Neural progenitor cell (in vitro differentiated cells): Measurements from ENCODE around the gene COMMD10. TPM values are rescaled to one million over a fixed set of nuclear protein-coding genes. Genes with fewer than 3 reads are reported as not detected.

Source experiments
- DNase-seq: peaks from one replicate; pipeline ENCODE4 v3.0.0-alpha.2; 2016; ENCODE audit warnings: low spot score
- H2AFZ ChIP-seq: fragments of 200-600 bp; sonication (generic); replicated peaks from 2 replicates; pipeline ENCODE4 v1.6.1; 2016; ENCODE audit warnings: antibody characterized with exemption
- H3F3A ChIP-seq: fragments of 200-600 bp; sonication (generic); 2 replicates; pipeline ENCODE4 v1.6.1; 2016; ENCODE audit warnings: antibody characterized with exemption, low read depth
- H3K27ac ChIP-seq: fragments of 200-600 bp; sonication (generic); 2 replicates; pipeline ENCODE4 v1.5.1; 2016; ENCODE audit warnings: mild to moderate bottlenecking
- H3K27me3 ChIP-seq: fragments of 200-600 bp; sonication (generic); 2 replicates; pipeline ENCODE4 v1.6.1; 2016; ENCODE audit warnings: mild to moderate bottlenecking, moderate library complexity
- H3K36me3 ChIP-seq: fragments of 200-600 bp; sonication (generic); 2 replicates; pipeline ENCODE4 v1.5.1; 2016
- H3K4me1 ChIP-seq: fragments of 200-600 bp; sonication (generic); 2 replicates; pipeline ENCODE4 v1.6.1; 2016; ENCODE audit warnings: mixed run types
- H3K4me2 ChIP-seq: fragments of 200-600 bp; sonication (generic); 2 replicates; pipeline ENCODE4 v1.6.1; 2016
- H3K4me3 ChIP-seq: fragments of 200-600 bp; sonication (generic); 2 replicates; pipeline ENCODE4 v1.5.1; 2016
- H3K79me2 ChIP-seq: fragments of 200-600 bp; sonication (generic); 2 replicates; pipeline ENCODE4 v1.6.1; 2016; ENCODE audit warnings: low read depth
- H3K9ac ChIP-seq: fragments of 200-600 bp; sonication (generic); 2 replicates; pipeline ENCODE4 v1.6.1; 2016
- H3K9me3 ChIP-seq: fragments of 200-600 bp; sonication (generic); 2 replicates; pipeline ENCODE4 v1.5.1; 2016; ENCODE audit warnings: low read depth
- H4K20me1 ChIP-seq: fragments of 200-600 bp; sonication (generic); 2 replicates; pipeline ENCODE4 v1.6.1; 2016; ENCODE audit warnings: low read depth
- H3K27ac Mint-ChIP-seq: 3 replicates; pipeline ENCODE4 v1.8.0; 2021; ENCODE audit warnings: mixed read lengths
- H3K27me3 Mint-ChIP-seq: 2 replicates; pipeline ENCODE4 v1.8.0; 2022; ENCODE audit warnings: low read depth, mild to moderate bottlenecking, inconsistent platforms, moderate library complexity, mixed read lengths; ENCODE audit not compliant: insufficient read depth
- H3K36me3 Mint-ChIP-seq: 3 replicates; pipeline ENCODE4 v1.8.0; 2021; ENCODE audit warnings: mixed read lengths
- H3K4me1 Mint-ChIP-seq: 3 replicates; pipeline ENCODE4 v1.8.0; 2021; ENCODE audit warnings: mixed read lengths
- H3K4me3 Mint-ChIP-seq: 3 replicates; pipeline ENCODE4 v1.8.0; 2021; ENCODE audit warnings: mild to moderate bottlenecking, moderate library complexity, mixed read lengths
- H3K9me3 Mint-ChIP-seq: 3 replicates; pipeline ENCODE4 v1.8.0; 2020; ENCODE audit warnings: mixed read lengths
- EZH2 ChIP-seq: fragments of 200-600 bp; sonication (generic); IDR thresholded peaks from 2 replicates; pipeline ENCODE4 v1.6.1; 2017; ENCODE audit warnings: antibody characterized with exemption, mild to moderate bottlenecking, moderate library complexity
- EZH2phosphoT487 ChIP-seq: fragments of 200-600 bp; sonication (generic); IDR thresholded peaks from 2 replicates; pipeline ENCODE4 v1.6.1; 2017; ENCODE audit warnings: antibody characterized with exemption
- total RNA-seq: library from RNA; depleted of rRNA; stranded (reverse); fragments of >200 nt; gene quantifications from 2 replicates; pipeline ENCODE4 v1.2.3, GENCODE V29; 2015; ENCODE audit warnings: low replicate concordance
- TF ChIP-seq, protein P1 (sequence below): fragments of 200-600 bp; sonication (generic); IDR thresholded peaks from 2 replicates; pipeline ENCODE4 v1.5.1; 2017; ENCODE audit warnings: antibody characterized with exemption, mild to moderate bottlenecking

Gene COMMD10
- total RNA-seq, 1 donor from 2014 or later = 77.0 TPM

DNA sequence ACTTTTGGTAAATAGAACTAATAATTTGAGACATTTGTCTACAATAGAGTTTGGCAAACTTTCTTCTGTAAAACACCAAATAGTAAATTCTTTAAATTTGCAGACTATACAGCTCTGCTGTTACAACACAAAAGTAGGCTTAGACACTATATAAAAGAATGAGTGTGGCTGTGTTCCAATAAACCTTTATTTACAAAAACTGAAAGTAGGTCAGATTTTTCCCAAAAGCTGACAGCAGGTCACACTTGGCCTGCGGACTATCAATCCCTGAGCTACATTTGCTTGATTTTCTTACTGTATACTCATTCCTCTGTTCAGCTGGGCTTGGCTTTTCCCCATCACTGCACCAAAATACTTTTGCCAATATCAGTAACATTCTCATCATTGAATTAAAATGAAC, 189.4 kb downstream of the COMMD10 start:
- H3K27me3 Mint-ChIP-seq = no peaks in the 10 kb centered on the region
- TF ChIP-seq EZH2 = no peak
- TF ChIP-seq, protein P1, sequence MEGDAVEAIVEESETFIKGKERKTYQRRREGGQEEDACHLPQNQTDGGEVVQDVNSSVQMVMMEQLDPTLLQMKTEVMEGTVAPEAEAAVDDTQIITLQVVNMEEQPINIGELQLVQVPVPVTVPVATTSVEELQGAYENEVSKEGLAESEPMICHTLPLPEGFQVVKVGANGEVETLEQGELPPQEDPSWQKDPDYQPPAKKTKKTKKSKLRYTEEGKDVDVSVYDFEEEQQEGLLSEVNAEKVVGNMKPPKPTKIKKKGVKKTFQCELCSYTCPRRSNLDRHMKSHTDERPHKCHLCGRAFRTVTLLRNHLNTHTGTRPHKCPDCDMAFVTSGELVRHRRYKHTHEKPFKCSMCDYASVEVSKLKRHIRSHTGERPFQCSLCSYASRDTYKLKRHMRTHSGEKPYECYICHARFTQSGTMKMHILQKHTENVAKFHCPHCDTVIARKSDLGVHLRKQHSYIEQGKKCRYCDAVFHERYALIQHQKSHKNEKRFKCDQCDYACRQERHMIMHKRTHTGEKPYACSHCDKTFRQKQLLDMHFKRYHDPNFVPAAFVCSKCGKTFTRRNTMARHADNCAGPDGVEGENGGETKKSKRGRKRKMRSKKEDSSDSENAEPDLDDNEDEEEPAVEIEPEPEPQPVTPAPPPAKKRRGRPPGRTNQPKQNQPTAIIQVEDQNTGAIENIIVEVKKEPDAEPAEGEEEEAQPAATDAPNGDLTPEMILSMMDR = no peak
- TF ChIP-seq EZH2phosphoT487 = no peak
- Histone ChIP-seq H2AFZ (no peak overlapping the region), H3K27ac (no peak overlapping the region), H3K79me2 (no peaks in the 10 kb centered on the region), H3K4me3 (no peak overlapping the region), H3K9ac (no peak overlapping the region), H3F3A (no peaks in the 10 kb centered on the region), H3K36me3 (no peaks in the 10 kb centered on the region), H3K4me1 (no peaks in the 10 kb centered on the region), H3K9me3 (no peaks in the 10 kb centered on the region), H4K20me1 (no peaks in the 10 kb centered on the region), H3K27me3 (no peaks in the 10 kb centered on the region), H3K4me2 (no peak overlapping the region)
- H3K36me3 Mint-ChIP-seq = no peaks in the 10 kb centered on the region
- H3K4me1 Mint-ChIP-seq = no peaks in the 10 kb centered on the region
- H3K9me3 Mint-ChIP-seq = peaks cover 11% of the 10 kb centered on the region
- no peak for DNase-seq
- H3K27ac Mint-ChIP-seq = no peak overlapping the region
- no peak overlapping the region for H3K4me3 Mint-ChIP-seq

DNA sequence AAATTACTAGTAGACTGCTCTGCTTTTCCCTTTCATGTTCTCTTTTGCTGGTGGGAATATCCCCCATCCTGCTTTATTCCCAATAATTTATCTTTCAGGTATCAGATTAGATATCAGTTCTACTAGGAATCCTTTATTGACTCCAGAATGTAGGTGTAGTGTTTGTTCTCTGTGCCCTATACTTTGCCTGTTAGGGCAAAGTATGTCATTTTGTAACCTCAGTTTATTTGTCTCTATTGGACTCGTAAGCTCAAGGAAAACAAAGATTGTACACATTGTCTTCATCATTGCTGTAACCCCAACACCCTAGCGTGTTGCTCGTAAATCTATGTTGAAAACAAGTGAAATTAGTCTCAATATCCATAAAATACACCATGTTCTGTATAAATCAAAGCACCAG, 190.5 kb downstream of the COMMD10 start:
- no peak for DNase-seq
- Mint-ChIP-seq H3K4me3 (no peak overlapping the region), H3K4me1 (no peaks in the 10 kb centered on the region), H3K9me3 (peaks cover 11% of the 10 kb centered on the region), H3K27ac (no peak overlapping the region), H3K27me3 (no peaks in the 10 kb centered on the region), H3K36me3 (no peaks in the 10 kb centered on the region)
- Histone ChIP-seq H3K27me3 (no peaks in the 10 kb centered on the region), H3K4me3 (no peak overlapping the region), H3K27ac (no peak overlapping the region), H3K9me3 (no peaks in the 10 kb centered on the region), H3F3A (no peaks in the 10 kb centered on the region), H3K9ac (no peak overlapping the region), H3K36me3 (no peaks in the 10 kb centered on the region), H3K79me2 (no peaks in the 10 kb centered on the region), H2AFZ (no peak overlapping the region), H4K20me1 (no peaks in the 10 kb centered on the region), H3K4me1 (no peaks in the 10 kb centered on the region), H3K4me2 (no peak overlapping the region)
- TF ChIP-seq EZH2 (no peak), EZH2phosphoT487 (no peak)

DNA sequence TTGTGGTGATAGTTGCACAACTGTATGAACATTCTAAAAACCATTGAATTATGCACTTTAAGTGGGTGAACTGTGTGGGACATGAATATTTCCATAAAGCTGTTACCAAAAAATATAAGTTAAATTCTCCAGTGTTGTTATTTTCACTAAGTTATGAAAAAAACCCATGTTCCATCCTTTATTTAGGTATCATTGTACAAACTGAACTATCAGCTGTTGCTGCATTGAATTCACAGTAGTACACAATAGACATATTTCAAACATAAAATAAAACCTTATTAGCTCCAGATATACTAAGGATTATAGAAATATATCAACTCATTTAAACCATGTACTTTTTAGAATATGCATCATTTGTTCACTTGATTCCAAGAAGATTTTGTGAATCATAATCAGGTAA, 192.1 kb downstream of the COMMD10 start:
- Mint-ChIP-seq H3K27me3 (no peaks in the 10 kb centered on the region), H3K4me1 (no peaks in the 10 kb centered on the region), H3K4me3 (no peak overlapping the region), H3K27ac (no peak overlapping the region), H3K9me3 (peaks cover 11% of the 10 kb centered on the region), H3K36me3 (no peaks in the 10 kb centered on the region)
- Histone ChIP-seq H3K4me2 (no peak overlapping the region), H3K36me3 (no peaks in the 10 kb centered on the region), H3K79me2 (no peaks in the 10 kb centered on the region), H3K9ac (no peak overlapping the region), H2AFZ (no peak overlapping the region), H3K27ac (no peak overlapping the region), H4K20me1 (no peaks in the 10 kb centered on the region), H3K9me3 (no peaks in the 10 kb centered on the region), H3F3A (no peaks in the 10 kb centered on the region), H3K4me1 (no peaks in the 10 kb centered on the region), H3K27me3 (no peaks in the 10 kb centered on the region), H3K4me3 (no peak overlapping the region)
- TF ChIP-seq EZH2 (no peak), EZH2phosphoT487 (no peak)
- TF ChIP-seq, protein P1 = no peak
- no peak for DNase-seq

DNA sequence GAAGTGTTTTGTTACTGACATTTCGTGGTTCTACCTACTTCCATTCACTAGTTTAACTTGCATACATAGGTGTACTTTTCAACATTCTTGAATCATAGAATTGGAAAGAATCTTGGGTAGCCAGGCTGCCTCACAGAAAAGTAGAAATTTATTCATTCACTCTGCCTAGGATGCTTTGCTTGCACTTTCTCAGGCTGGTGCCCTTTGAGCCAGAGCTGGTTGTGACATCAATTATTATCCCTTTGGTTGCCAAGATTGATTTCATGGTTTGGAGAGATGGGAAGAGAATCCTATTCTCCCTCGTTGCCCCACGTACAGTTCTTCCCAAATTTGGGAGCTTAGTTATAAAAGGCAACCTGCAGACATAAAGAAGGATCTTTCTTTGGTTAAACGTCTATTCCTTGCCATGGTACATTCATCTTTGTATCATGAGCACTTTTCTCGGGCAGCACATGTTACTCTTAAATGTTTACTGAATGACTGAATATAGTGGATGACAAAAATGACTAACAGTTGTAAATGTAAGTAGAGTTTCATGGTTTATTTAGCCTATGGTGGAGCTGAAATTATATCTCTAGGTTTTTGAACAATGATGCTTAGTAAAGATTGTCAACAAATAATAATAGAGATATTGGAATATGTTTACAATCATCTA, 195.5 kb downstream of the COMMD10 start:
- no peaks in the 10 kb centered on the region for H3K27me3 ChIP-seq
- TF ChIP-seq, protein P1 = no peak
- TF ChIP-seq EZH2phosphoT487 (no peak), EZH2 (no peak)

More for the DNA sequence above, 195.5 kb downstream of the COMMD10 start:
- no peak overlapping the region for H3K27ac Mint-ChIP-seq
- Histone ChIP-seq H3K4me1 (peaks cover 7% of the 10 kb centered on the region), H2AFZ (no peak overlapping the region), H3K4me2 (no peak overlapping the region), H3K79me2 (no peaks in the 10 kb centered on the region), H3K4me3 (no peak overlapping the region), H3K36me3 (no peaks in the 10 kb centered on the region), H3K9me3 (no peaks in the 10 kb centered on the region), H3F3A (no peaks in the 10 kb centered on the region), H3K9ac (no peak overlapping the region), H4K20me1 (no peaks in the 10 kb centered on the region), H3K27ac (no peak overlapping the region)
- H3K27me3 Mint-ChIP-seq = no peaks in the 10 kb centered on the region
- H3K4me1 Mint-ChIP-seq = no peaks in the 10 kb centered on the region
- no peak for DNase-seq
- H3K4me3 Mint-ChIP-seq = no peak overlapping the region
- H3K36me3 Mint-ChIP-seq = no peaks in the 10 kb centered on the region
- peaks cover 11% of the 10 kb centered on the region for H3K9me3 Mint-ChIP-seq
